HCT116 (cell line): ENCODE results near the gene RASL10B.

Experiments used
- ATF3 ChIP-seq: IDR thresholded peaks from 2 replicates; pipeline ENCODE4 v1.6.1; 2012
- ELF1 ChIP-seq: IDR thresholded peaks from 2 replicates; pipeline ENCODE4 v1.6.1; 2012; ENCODE audit warnings: low read depth, borderline replicate concordance
- EZH2 ChIP-seq: fragments of 200-600 bp; sonication (generic); IDR thresholded peaks from 2 replicates; pipeline ENCODE4 v1.6.1; 2017; ENCODE audit warnings: antibody characterized with exemption, mixed run types
- EZH2phosphoT487 ChIP-seq: fragments of 200-600 bp; IDR thresholded peaks from 2 replicates; pipeline ENCODE4 v1.6.1; 2018; ENCODE audit warnings: antibody characterized with exemption, borderline replicate concordance
- POLR2A ChIP-seq: IDR thresholded peaks from 2 replicates; pipeline ENCODE4 v1.7.0; 2011; ENCODE audit warnings: borderline replicate concordance; ENCODE audit not compliant: insufficient read depth, insufficient read length; ENCODE audit errors: extremely low read depth
- POLR2AphosphoS5 ChIP-seq: IDR thresholded peaks from 2 replicates; pipeline ENCODE4 v1.6.1; 2011; ENCODE audit warnings: mild to moderate bottlenecking, low read depth, low read length, moderate library complexity
- SP1 ChIP-seq: IDR thresholded peaks from 2 replicates; pipeline ENCODE4 v1.6.1; 2012; ENCODE audit warnings: low read depth
- ZFX ChIP-seq: fragments of 450-650 bp; IDR thresholded peaks from 2 replicates; pipeline ENCODE4 v1.6.1; 2017
- ZNF274 ChIP-seq: fragments of 200-500 bp; sonication (Bioruptor generic); IDR thresholded peaks from 2 replicates; pipeline ENCODE4 v1.6.1; 2014; ENCODE audit warnings: mild to moderate bottlenecking, low read depth, low read length, inconsistent platforms
- TF ChIP-seq, protein P1 (sequence below), 3 experiments: fragments of 200-600 bp in 1 of 3; sonication (generic) in 1 of 3; IDR thresholded peaks in 2 of 3; conservative IDR thresholded peaks in 1 of 3; 2 replicates each; pipeline ENCODE4 v1.5.1; 2012 to 2017; ENCODE audit warnings: low read depth in 2 of 3, low read length in 2 of 3, antibody characterized with exemption in 1 of 3, borderline replicate concordance in 1 of 3, control low read depth in 1 of 3, mild to moderate bottlenecking in 1 of 3, mixed read lengths in 1 of 3, mixed run types in 1 of 3, moderate library complexity in 1 of 3; ENCODE audit not compliant: insufficient read depth in 1 of 3
- TF ChIP-seq, protein P2 (sequence below): IDR thresholded peaks from 2 replicates; pipeline ENCODE4 v1.6.1; 2012; ENCODE audit warnings: low read depth

DNA sequence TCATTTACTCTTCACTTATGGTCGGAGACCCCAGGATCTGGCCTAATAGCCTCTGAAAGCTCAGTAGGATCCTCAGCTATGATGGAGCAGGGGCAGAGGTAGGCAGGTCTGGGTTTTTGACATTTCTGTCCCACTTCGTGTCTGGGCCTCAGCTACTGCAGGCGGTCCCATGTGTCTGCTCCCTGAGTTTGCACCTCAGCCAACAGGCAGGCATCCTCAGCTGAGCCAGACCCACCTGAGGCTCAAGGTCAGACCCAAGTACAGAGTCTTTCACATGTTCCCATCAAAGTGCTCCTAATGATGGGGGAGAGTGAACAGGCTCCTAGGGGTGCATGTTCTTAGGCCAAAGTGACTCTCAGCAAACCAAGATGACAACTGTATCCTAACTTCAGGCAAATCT, 2.9 kb upstream of the RASL10B start:
- no peak for TF ChIP-seq POLR2A
- no peak for TF ChIP-seq ELF1
- TF ChIP-seq POLR2AphosphoS5: no peak
- TF ChIP-seq SP1: no peak
- TF ChIP-seq ZFX: no peak
- TF ChIP-seq, protein P1, sequence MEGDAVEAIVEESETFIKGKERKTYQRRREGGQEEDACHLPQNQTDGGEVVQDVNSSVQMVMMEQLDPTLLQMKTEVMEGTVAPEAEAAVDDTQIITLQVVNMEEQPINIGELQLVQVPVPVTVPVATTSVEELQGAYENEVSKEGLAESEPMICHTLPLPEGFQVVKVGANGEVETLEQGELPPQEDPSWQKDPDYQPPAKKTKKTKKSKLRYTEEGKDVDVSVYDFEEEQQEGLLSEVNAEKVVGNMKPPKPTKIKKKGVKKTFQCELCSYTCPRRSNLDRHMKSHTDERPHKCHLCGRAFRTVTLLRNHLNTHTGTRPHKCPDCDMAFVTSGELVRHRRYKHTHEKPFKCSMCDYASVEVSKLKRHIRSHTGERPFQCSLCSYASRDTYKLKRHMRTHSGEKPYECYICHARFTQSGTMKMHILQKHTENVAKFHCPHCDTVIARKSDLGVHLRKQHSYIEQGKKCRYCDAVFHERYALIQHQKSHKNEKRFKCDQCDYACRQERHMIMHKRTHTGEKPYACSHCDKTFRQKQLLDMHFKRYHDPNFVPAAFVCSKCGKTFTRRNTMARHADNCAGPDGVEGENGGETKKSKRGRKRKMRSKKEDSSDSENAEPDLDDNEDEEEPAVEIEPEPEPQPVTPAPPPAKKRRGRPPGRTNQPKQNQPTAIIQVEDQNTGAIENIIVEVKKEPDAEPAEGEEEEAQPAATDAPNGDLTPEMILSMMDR (IDR thresholded peaks at IDR 0.05 in 2 of 3, conservative IDR thresholded peaks at IDR 0.05 in 1 of 3; ENCODE audit: borderline replicate concordance in 1 of 3, insufficient read depth in 1 of 3, low read depth in 2 of 3, low read length in 2 of 3): no peak
- TF ChIP-seq EZH2phosphoT487: no peak
- TF ChIP-seq ZNF274: no peak
- no peak for TF ChIP-seq EZH2
- TF ChIP-seq, protein P2, sequence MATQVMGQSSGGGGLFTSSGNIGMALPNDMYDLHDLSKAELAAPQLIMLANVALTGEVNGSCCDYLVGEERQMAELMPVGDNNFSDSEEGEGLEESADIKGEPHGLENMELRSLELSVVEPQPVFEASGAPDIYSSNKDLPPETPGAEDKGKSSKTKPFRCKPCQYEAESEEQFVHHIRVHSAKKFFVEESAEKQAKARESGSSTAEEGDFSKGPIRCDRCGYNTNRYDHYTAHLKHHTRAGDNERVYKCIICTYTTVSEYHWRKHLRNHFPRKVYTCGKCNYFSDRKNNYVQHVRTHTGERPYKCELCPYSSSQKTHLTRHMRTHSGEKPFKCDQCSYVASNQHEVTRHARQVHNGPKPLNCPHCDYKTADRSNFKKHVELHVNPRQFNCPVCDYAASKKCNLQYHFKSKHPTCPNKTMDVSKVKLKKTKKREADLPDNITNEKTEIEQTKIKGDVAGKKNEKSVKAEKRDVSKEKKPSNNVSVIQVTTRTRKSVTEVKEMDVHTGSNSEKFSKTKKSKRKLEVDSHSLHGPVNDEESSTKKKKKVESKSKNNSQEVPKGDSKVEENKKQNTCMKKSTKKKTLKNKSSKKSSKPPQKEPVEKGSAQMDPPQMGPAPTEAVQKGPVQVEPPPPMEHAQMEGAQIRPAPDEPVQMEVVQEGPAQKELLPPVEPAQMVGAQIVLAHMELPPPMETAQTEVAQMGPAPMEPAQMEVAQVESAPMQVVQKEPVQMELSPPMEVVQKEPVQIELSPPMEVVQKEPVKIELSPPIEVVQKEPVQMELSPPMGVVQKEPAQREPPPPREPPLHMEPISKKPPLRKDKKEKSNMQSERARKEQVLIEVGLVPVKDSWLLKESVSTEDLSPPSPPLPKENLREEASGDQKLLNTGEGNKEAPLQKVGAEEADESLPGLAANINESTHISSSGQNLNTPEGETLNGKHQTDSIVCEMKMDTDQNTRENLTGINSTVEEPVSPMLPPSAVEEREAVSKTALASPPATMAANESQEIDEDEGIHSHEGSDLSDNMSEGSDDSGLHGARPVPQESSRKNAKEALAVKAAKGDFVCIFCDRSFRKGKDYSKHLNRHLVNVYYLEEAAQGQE: no peak
- no peak for TF ChIP-seq ATF3
